CD4-positive, alpha-beta T cell treated with Interleukin-6 at 100 ng/mL for 8 hours (primary cell): ENCODE results near the gene POGZ.

Source experiments
- DNase-seq: peaks from one replicate; pipeline ENCODE4 v3.0.0-alpha.2; 2020; ENCODE audit warnings: mixed read lengths, low spot score

The POGZ gene

GRCh38 chr1:151371370-151372057 lies 87.8 kb downstream of the POGZ start:
- DNase-seq, result no peak

- DNase-seq, result no peak
These were observed 88.9 kb downstream of the POGZ start for GRCh38 chr1:151370211-151370911.

DNA sequence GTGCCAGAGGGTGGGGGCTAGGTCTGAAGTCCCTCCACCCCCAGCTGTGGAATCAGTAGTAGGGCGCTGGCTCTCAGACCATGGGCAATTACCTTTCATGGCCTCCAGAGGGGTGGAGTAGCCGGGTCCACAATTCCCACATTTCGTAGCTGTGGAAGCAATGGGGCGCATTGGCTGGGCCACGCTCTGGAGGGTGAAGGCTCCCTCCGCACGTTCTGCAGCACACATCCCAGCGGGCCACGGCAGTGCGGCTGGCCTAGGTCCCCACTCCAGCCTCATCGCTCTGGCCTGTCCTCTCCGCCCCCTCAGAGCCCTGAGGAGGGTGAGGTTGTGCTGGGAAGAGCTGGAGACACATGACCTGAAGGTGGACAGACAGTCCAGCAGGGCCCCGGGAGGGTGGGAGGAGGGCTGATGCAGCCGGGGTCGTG lies 89.7 kb downstream of the POGZ start:
- no peak for DNase-seq

DNA sequence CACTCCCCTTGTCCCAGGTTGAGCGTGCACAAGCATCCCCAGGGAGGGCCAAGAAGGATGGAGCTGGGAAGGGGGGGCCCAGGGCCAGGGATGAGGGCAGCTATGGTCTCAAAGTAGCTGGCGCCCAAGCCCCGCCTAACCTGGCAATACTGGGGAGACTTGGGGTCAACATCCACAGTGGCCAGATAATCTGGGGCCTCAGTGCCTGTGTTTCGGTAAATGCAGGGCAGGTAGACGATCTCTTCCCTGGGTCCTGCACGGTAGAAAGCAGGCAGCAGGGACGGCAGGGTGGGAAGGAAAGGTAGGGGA lies 90.0 kb downstream of the POGZ start:
- no peak for DNase-seq

DNA sequence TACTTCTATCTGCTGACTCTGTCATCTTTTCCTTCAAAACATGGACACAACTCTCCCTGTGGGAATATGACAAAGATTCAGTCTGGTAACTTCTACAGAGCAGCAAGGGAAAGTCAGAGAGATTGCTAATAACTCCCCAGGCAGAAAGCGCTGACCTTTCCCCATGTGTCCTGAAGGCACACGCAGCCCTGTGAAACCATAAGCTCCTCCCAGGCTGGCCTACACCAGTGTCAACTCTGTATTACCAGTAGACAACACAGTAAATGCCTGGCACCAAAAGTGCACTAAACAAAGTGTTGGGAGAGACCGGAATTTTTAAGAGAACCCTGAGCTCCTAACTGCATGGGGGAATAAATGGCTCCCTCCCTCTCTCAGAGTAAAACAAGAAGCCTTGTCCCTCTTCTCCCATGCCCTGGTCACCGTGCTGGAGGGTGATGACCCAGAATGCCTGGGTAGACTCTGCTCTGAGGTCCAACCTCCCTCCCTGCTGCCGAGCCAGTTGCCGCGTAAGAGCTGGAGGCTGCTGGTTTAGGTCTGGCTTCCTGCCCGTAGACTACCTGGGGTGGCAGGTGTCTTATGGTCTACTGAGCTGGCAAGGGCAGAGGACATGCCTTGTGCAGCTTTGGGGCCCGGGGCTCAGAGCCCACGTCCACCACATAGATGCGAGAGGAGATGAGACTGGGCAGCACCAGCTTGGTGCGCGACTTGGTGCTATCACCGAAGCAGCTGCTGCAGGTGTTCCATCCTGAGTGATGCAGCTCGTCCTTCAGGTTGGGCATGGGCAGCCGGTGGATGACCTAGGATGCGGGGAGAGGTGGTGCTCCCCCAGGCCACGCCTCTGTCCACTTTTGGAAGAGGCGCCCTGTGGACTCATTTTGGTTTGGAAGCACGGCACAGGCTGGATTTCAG lies 90.6 kb downstream of the POGZ start:
- no peak for DNase-seq

GRCh38 chr1:151367658-151368392 lies 91.5 kb downstream of the POGZ start:
- DNase-seq, result no peak

DNA sequence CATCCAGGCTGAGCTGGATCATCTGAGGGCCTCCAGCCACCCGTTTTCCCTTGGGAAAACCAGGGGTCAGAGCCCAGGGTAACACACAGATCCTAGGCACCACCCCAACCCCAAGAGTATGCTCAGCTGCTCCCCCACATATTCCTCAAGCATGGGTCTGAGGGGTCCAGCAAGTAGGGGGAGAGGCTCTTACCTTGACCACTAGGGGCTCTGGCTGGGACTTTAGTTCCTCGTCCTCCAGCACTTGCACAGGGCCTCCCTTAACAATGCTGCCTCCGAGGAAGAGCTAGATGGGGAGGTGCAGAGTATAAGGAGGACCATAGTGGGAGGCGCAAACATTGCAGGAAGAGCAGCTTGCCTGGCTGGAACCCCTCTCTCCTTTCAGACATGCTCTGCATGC lies 94.3 kb downstream of the POGZ start:
- no peak for DNase-seq

DNA sequence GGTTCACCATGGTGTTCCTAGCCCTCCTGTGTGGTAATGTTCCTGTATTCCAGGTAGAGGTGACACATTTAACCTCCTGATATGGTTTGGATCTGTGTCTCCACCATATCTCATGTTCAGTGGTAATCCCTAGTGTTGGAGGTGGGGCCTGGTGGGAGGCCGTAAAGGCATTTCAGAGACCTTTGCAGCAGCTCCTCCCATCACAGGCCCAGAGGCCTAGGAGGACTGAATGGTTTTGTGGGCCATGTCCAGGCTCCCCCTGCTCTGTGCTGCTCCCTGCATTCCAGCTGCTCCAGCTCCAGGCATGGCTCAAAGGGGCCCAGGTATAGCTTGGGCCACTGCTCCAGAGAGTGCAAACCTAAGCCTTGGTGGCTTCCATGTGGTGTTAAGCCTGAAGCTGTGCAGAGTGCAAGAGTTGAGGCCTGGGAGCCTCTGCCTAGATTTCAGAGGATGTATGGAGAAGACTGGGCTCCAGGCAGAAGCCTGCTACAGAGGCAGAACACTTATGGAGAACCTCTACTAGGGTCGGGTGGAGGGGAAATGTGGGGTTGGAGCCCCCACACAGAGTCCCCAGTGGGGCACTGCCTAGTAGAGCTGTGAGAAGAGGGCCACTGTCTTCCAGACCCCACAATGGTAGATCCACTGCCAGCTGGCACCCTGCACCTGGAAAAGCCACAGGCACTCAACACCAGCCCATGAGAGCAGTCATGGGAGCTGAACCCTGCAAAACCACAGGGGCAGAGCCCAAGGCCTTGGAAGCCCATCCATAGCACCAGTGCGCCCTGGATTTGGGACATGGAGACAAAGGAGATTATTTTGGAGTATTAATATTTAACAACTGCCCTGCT lies 96.8 kb downstream of the POGZ start:
- DNase-seq, result no peak

DNA sequence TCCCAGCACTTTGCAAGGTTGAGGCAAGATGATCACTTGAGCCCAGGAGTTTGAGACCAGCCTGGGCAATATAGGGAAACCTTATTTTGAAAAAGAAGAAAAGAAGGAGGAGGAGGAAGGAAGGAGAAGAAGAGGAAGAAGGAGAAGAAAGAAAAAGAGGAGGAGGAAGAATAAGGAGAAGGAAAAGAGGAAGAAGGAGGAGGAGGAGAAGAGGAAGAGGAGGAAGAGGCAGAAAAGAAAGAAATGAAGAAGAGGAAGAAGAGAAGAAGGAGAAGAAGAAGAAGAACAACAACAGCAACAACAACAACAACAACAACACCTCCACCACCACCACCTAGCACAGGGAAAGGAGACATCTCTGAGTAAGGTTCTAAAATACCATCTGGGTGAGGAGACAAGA lies 97.4 kb downstream of the POGZ start:
- no peak for DNase-seq

GRCh38 chr1:151356696-151357095 lies 102.6 kb downstream of the POGZ start:
- no peak for DNase-seq
